HG02588 (cell line): ENCODE measurements around the gene HSPA1L.
"Not testable (repeated sequence)": the region's sequence is repeated elsewhere in the genome, so short reads cannot be mapped to it uniquely, and the experiment has no call there.

Experiments used
- ATAC-seq: cut with Tn5 transposase; IDR thresholded peaks from one replicate; pipeline ENCODE4 v1.9.1; 2021; ENCODE audit warnings: mild to moderate bottlenecking, moderate library complexity; ENCODE audit not compliant: unreplicated experiment

The HSPA1L gene

DNA sequence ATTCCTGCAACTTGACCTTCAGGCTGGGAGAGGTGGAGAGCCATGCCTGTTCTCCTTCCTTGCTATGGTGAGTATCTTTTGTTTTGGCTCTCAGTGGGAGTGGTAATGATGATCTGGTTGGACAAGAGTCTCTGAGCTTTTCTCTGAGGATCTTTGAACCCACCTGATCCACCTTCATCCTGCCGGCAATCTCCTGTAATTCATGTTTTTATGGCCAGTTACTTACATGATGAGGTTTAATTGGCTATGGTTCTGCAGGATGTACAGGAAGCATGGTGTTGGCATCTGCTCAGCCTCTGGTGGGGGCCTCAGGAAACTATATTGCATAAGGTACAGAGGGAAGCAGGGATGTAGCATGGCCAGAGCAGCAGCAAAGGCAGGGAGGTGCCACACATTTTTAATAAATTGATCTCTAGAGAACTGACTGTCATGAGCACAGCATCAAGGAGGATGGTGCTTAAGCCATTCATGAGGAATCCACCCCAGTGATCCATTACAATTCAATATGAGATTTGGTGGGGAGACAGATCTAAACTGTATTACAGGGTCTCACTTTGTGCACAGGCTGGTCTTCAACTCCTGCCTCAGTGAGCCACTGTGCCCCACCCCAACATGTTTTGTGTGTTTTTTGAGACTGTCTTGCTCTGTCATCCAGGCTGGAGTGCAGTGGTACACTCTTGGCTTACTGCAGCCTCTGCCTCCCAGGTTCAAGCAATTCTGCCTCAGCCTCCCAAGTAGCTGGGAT lies 22.5 kb upstream of the HSPA1L start:
- no peak for ATAC-seq

DNA sequence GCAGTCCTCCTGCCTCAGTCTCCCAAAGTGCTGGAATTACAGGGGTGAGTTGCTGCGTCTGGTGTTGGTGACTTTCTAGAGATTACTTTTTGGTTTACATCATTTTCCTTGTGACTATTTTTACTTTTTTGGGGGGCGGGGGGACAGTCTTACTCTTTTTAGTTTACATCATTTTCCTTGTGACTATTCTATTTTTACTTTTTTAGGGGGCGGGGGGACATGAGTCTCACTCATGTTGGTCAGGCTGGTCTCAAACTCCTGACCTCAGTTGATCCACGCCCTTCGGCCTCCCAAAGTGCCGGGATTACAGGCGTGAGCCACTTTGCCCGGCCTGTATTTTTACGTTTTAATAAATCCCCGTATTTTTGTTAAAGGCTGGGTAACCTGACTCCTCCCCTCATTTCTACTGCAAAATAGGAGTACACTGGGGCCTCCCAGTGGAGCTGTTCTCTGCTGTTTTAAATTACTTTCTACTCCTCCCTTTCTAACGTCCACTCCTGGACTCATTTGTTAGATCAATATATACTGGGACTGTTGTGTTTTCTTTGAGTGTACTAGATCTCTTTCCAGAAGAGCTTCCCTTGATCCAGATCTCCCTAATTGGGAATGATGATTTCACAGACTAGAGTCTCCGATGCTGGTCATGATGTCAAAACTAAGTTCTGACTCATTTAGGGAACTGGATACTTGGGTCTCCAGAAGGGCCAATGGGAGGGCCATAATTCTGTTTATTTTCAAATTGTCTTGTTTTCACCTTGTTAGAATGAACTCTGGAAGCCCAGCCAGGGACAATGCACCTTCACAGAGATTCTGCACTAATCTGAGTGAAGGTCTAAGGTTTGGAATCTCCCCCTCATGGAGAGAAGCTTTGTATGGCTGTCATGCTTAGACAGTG lies 21.6 kb upstream of the HSPA1L start:
- no peak for ATAC-seq

DNA sequence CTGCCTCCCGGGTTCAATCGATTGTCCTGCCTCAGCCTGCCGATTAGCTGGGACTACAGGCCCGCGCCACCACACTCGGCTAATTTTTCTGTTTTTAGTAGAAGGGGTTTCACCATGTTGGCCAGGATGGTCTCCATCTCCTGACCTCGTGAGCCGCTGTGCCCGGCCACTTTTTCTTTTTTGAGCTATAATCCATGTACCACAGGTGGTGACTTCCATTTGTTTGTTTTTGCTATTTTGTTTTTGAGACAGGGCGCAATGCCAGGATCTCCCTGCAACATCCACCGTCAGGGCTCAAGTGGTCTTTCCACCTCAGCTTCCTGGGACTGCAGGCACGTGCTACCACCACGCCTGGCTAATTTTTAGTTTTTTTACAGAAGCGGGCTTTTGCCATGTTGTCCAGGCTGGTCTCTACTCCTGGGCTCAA lies 21.0 kb upstream of the HSPA1L start:
- ATAC-seq: no peak

DNA sequence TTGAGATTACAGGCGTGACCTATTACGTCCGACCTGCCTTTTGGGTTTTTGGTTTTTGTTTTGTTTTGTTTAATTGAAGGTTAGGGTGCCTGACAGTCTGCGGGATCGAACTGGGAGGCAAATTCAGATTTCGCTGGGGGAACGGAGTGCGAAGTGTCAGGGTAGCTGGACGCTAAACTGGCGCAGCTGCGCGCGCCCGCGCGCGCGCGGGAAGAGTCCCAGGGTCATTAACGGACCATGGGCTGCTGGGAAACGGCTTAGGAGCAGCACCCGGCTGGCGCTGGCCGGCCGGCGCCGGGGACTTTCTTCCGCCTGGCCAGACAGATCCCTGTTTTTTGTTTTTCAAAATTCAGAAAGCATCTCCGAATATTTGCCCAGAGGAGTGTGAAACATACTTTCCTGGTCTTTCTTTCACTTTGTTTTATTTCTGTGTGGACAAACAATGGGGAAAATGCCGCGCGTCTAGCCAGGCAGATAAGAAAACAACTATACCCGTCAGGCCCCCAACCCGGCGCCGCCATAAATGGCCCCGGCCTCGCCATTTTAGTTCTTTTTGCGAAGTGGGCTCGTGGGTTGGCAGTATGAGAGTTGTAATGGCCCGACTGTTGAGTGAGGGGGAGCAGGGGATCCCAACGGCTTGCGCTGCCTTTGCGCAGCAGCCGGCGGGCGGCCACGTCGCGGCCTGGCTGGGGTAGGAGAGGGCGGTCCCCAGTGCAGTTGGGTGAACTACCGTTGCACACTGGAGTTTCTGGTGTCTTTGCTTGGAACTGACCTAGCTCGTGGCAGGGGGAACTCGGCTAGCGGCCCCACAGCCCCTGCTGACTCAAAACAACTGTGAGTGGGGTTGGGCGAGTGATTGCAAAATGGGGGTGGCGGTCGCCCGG lies 19.5 kb upstream of the HSPA1L start:
- ATAC-seq: peak; percentile 41

DNA sequence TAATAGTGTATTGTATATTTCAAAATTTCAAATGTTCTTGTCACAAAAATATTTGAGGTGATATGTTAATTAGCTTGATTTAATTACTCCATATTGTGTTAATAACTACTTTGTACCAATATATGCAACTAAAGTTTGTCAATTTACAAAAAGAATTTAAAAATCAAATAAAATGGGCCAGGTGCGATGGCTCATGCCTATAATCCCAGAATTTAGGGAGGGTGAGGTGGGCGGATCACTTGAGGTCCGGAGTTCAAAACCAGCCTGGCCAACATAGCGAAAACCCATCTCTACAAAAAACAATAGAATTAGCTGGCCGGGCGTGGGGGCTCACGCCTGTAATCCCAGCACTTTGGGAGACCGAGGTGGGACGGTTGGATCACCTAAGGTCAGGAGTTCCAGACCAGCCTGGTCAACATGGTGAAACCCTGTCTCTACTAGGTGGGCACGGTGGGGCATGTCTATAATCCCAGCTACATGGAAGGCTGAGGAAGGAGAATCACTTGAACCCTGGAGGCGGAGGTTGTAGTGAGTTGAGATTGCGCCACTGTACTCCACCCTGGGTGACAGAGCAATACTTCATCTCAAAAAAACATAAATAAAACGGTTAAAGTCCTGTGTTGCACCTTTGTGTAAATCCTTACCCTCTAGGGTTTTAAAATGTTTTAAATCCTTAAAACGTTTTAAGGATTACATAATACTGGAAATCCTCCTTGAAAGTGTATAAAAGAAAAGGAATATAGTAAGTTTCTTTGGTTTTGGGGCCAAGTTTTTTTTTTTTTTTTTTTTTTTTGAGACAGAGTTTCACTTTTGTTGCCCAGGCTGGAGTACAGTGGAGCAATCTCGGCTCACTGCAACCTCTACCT lies 16.5 kb upstream of the HSPA1L start:
- no peak for ATAC-seq

GRCh38 chr6:31830886-31831335 lies 15.8 kb upstream of the HSPA1L start:
- no peak for ATAC-seq

DNA sequence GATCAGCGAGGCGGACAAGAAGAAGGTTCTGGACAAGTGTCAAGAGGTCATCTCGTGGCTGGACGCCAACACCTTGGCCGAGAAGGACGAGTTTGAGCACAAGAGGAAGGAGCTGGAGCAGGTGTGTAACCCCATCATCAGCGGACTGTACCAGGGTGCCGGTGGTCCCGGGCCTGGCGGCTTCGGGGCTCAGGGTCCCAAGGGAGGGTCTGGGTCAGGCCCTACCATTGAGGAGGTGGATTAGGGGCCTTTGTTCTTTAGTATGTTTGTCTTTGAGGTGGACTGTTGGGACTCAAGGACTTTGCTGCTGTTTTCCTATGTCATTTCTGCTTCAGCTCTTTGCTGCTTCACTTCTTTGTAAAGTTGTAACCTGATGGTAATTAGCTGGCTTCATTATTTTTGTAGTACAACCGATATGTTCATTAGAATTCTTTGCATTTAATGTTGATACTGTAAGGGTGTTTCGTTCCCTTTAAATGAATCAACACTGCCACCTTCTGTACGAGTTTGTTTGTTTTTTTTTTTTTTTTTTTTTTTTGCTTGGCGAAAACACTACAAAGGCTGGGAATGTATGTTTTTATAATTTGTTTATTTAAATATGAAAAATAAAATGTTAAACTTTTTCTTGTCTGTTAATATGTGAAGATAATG lies 14.7 kb upstream of the HSPA1L start:
- ATAC-seq: no peak

DNA sequence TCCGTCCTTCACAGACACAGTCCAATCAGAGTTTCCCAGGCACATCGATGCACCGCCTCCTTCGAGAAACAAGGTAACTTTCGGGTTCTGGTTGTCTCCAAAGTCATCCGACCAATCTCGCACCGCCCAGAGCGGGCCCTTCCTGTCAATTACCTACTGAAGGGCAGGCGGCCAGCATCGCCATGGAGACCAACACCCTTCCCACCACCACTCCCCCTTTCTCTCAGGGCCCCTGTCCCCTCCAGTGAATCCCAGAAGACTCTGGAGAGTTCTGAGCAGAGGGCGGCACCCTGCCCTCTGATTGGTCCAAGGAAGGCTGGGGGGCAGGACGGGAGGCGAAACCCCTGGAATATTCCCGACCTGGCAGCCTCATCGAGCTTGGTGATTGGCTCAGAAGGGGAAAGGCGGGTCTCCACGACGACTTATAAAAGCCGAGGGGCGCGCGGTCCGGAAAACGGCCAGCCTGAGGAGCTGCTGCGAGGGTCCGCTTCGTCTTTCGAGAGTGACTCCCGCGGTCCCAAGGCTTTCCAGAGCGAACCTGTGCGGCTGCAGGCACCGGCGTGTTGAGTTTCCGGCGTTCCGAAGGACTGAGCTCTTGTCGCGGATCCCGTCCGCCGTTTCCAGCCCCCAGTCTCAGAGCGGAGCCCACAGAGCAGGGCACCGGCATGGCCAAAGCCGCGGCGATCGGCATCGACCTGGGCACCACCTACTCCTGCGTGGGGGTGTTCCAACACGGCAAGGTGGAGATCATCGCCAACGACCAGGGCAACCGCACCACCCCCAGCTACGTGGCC lies 12.4 kb upstream of the HSPA1L start, which contains the start of gene HSPA1B:
HSPA1B (plus strand) TSS at position 453 of the 794 bp plus-strand sequence; CDS start at position 666, 213 bp downstream.
- ATAC-seq: peak; percentile 66

DNA sequence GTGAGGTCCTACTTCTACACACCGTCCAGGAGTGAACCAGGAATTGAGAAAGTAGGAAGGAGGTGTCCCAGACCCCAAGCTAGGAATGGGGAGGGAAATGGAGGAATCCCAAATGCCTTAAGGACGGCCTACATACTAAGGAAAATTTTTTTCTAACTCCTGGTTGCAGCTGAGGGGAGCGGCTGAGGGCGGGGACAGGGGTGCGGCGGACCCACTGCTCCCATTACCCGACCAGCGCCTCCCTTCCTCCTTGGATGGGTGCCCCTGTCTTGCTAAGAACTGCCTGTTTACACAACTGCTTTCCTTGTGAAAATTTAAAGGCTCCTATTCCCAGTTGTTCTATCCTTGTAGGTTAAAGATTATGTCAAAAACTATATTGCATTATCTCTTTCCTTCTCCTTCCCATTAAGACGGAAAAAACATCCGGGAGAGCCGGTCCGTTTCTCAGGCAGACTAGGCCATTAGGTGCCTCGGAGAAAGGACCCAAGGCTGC lies 11.8 kb upstream of the HSPA1L start:
- ATAC-seq: no peak

DNA sequence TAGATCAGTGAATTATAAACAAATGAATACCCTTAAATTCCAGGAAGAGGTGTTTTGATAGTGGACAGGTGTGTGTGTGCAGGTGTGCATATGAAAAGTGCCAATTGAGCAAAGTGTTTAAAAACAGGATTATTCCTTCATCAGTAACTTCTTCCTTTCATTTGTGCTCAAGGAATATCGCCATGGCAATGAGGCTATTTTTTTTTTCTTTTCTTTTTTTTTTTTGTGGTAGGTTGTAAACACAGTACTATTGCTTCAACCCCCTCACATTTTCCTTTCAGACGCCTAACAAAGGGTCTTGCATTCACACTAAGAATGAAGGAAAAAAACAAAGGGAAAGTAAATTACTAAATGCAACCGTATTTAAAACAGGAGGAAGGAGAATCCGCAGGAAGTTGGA lies 10.5 kb upstream of the HSPA1L start:
- no peak for ATAC-seq

DNA sequence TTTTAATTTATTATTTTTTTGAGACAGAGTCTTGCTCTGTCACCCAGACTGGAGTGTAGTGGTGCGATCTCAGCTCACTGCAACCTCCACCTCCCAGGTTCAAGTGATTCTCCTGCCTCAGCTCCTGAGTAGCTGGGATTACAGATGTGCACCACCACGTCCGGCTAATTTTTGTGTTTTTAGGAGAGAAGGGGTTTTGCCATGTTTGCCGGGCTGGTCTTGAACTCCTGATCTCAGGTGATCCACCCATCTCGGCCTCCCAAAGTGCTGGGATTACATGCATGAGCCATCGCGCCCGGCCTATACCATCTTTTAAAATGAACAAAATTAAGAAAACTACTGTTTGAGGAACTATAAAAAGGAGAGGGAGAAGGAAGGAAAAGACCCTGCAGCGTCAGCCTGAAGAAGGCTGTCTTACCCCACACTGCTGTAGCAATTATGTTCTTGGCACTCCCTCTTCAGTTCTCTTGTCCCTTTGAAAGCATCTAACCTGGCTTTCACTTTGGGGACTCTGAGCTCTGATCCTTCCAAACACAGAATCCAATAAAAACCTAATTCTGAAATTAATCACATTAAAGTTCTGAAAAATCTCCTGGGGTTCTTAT lies 8.6 kb upstream of the HSPA1L start:
- not testable (repeated sequence) for ATAC-seq

GRCh38 chr6:31822036-31822821 lies 7.1 kb upstream of the HSPA1L start:
- peak; percentile 43 for ATAC-seq

GRCh38 chr6:31821301-31822035 lies 6.4 kb upstream of the HSPA1L start:
- peak; percentile 31 for ATAC-seq

DNA sequence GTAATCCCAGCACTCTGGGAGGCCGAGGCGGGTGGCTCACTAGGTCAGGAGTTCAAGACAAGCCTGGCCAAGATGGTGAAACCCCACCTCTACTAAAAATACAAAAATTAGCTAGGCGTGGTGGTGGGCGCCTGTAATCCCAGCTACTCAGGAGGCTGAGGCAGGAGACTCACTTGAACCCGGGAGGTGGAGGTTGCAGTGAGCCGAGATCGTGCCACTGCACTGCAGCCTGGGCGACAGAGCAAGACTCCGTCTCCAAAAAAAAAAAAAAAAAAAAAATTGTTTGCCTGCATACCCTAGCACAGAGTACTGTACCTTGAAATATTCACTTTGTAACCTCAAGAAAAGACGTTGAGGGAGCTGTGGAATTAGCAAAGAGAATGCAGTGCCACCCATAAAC lies 5.3 kb upstream of the HSPA1L start:
- ATAC-seq: not testable (repeated sequence)

DNA sequence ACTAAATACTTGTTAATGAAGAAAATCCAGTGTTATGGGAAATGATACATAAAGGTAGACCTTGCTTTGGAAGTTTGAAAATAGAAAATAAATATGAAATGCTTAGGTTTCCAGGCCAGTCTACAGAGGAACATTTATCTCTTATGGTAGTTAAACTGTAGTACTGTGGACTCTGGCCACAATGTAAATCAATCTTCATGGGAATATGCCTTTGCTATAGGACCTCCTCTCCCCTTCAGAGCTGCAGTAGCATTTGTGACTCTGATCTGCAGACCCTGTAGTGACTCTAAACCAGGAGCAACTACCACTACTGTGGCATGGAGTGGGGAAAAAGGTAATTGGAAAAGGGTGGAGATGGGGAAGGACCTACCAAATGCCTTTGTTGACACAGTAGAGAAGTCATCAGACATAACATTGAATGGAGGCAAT lies 4.8 kb upstream of the HSPA1L start:
- ATAC-seq: no peak

- ATAC-seq: not testable (repeated sequence)
These were observed 2.9 kb upstream of the HSPA1L start for GRCh38 chr6:31817929-31818511.
